ENCODE measurements around the gene CCDC17. TPM values are rescaled to one million over a fixed set of nuclear protein-coding genes. Genes with fewer than 3 reads are reported as not detected.

CCDC17 gene
- polyA plus RNA-seq, 2 of the 4 experiments (the other 2 are of a cell fraction), result 0.26 to 0.50 TPM

GRCh38 chr1:45574105-45574626 lies 49.7 kb downstream of the CCDC17 start:
- DNase-seq (ENCODE audit: low read depth in 1 of 2, low spot score in 1 of 2) (no peak), ATAC-seq (no peak), FAIRE-seq (no peak)
- ChIA-PET POLR2A (interaction anchor here (0.5 kb wide), 1 partner anchor 85 kb away, joined by 3 read pairs; no protein-coding TSS in a partner anchor), CTCF (interaction anchor here (0.6 kb wide), 1 partner anchor 56 kb away, joined by 3 read pairs; no protein-coding TSS in a partner anchor)
- WGBS (ENCODE audit: missing lambda C conversion rate), result 89% methylated on average over 7 of the region's 7 CpGs
- Histone ChIP-seq H3K4me2 (no peak overlapping the region), H3K4me3 (no peak overlapping the region), H3K4me1 (no peaks in the 10 kb centered on the region), H3K27ac (no peak overlapping the region), H3K9me3 (no peaks in the 10 kb centered on the region)
- TF ChIP-seq MAX (IDR thresholded peaks at IDR 0.05), result no peak

- no peak overlapping the region for H3K4me2 ChIP-seq
- H3K4me1 ChIP-seq, result no peaks in the 10 kb centered on the region
- no peak for FAIRE-seq
- POLR2A ChIA-PET, result no interaction called here
- CTCF ChIA-PET, result interaction anchor here (1.2 to 10.1 kb wide), 2 partner anchors 63 to 80 kb away, joined by 4 to 88 read pairs; no protein-coding TSS in a partner anchor
- no peak for ATAC-seq
- TF ChIP-seq EHF (CRISPR knock-in tag; IDR thresholded peaks at IDR 0.05) (no peak), KDM1A (IDR thresholded peaks at IDR 0.05; ENCODE audit: low read depth) (no peak), ZNF302 (CRISPR knock-in tag; IDR thresholded peaks at IDR 0.05) (no peak), HOXB13 (CRISPR knock-in tag; IDR thresholded peaks at IDR 0.05; ENCODE audit: low read depth) (no peak), HDAC2 (IDR thresholded peaks at IDR 0.05) (no peak), RCOR1 (IDR thresholded peaks at IDR 0.05; ENCODE audit: low read depth, low read length) (no peak)
- H3K4me3 ChIP-seq, result no peak overlapping the region
- no peak for DNase-seq (ENCODE audit: low read depth in 1 of 2, low spot score in 1 of 2)
- H3K27ac ChIP-seq, result no peak overlapping the region
- H3K9me3 ChIP-seq, result no peaks in the 10 kb centered on the region
- WGBS (ENCODE audit: missing lambda C conversion rate), result 94% methylated on average over 2 of the region's 3 CpGs
Observed at GRCh38 chr1:45573231-45573804, 50.5 kb downstream of the CCDC17 start.

GRCh38 chr1:45570631-45571030 lies 53.2 kb downstream of the CCDC17 start:
- POLR2A ChIA-PET, result interaction anchor here (0.5 to 5.4 kb wide), 2 partner anchors 11 to 49 kb away, joined by 5 to 29 read pairs; partner anchors contain the start of gene PRDX1
- no peak overlapping the region for H3K4me3 ChIP-seq
- no peak for DNase-seq (ENCODE audit: low read depth in 1 of 2, low spot score in 1 of 2)
- no peak for ATAC-seq
- WGBS (ENCODE audit: missing lambda C conversion rate), result 70% methylated on average over 4 of the region's 4 CpGs
- TF ChIP-seq FOXS1 (CRISPR knock-in tag; IDR thresholded peaks at IDR 0.05) (no peak), GATA3 (IDR thresholded peaks at IDR 0.05; ENCODE audit: borderline replicate concordance) (no peak), JUN (IDR thresholded peaks at IDR 0.05) (no peak), SMC3 (IDR thresholded peaks at IDR 0.05) (no peak), EHF (CRISPR knock-in tag; IDR thresholded peaks at IDR 0.05) (no peak), CEBPB (IDR thresholded peaks at IDR 0.05) (no peak), FOSB (CRISPR knock-in tag; IDR thresholded peaks at IDR 0.05) (no peak), HOXB5 (CRISPR knock-in tag; IDR thresholded peaks at IDR 0.05) (no peak), BHLHE40 (IDR thresholded peaks at IDR 0.05; ENCODE audit: low read depth, low read length) (no peak), BCL3 (IDR thresholded peaks at IDR 0.05) (no peak), ZSCAN20 (CRISPR knock-in tag; IDR thresholded peaks at IDR 0.05) (no peak), NFE2L2 (conservative IDR thresholded peaks at IDR 0.05; ENCODE audit: low read length) (no peak), FOSL2 (IDR thresholded peaks at IDR 0.05) (no peak), FOSL2 (CRISPR knock-in tag; IDR thresholded peaks at IDR 0.05) (no peak), POLR2AphosphoS2 (conservative IDR thresholded peaks at IDR 0.05; ENCODE audit: low read length) (no peak)
- H3K4me1 ChIP-seq, result no peaks in the 10 kb centered on the region
- CTCF ChIA-PET, result interaction anchor here (0.6 to 10.1 kb wide), 22 partner anchors 9 to 653 kb away, joined by 3 to 88 read pairs (median 10); partner anchors contain the start of genes AKR1A1, CCDC163, MMACHC and PRDX1
- no peak overlapping the region for H3K4me2 ChIP-seq
- no peak overlapping the region for H3K27ac ChIP-seq
- no peaks in the 10 kb centered on the region for H3K9me3 ChIP-seq
- no peak for FAIRE-seq

Small RNAs within 50 kb of the gene (small RNA-seq; reads per million reads assigned to genes)
- 0 reads per million in 6 experiments for gene AL355480.1
- 0 reads per million in 6 experiments for gene AL355480.2
- gene AL355480.3, result 0 reads per million in 6 experiments
- gene AL355480.4, result 0 reads per million in 6 experiments

Other genes starting within 250 kb of the CCDC17 start
- 0.48 and 0.58 TPM in 2 replicates for gene TESK2, start 132.9 kb downstream of the CCDC17 start, polyA plus RNA-seq (2011; rRNA removed)
- gene TESK2, start 132.9 kb downstream of the CCDC17 start, polyA plus RNA-seq (2017; fragmentation: RNase III; extraction: RNeasy Plus Mini Kit Qiagen cat#74134 plus additional on column Dnase treatment), result 0.22 to 0.28 TPM (median 0.26 TPM) in 3 replicates
- 4.0 and 5.3 TPM in 2 replicates for gene CCDC163, start 124.0 kb downstream of the CCDC17 start, polyA plus RNA-seq (2011; rRNA removed)
- 1.8 to 2.6 TPM (median 2.4 TPM) in 3 replicates for gene CCDC163, start 124.0 kb downstream of the CCDC17 start, polyA plus RNA-seq (2017; fragmentation: RNase III; extraction: RNeasy Plus Mini Kit Qiagen cat#74134 plus additional on column Dnase treatment)
- 2.3 and 2.7 TPM in 2 replicates for gene MMACHC, start 123.8 kb downstream of the CCDC17 start, polyA plus RNA-seq (2011; rRNA removed)
- gene MMACHC, start 123.8 kb downstream of the CCDC17 start, polyA plus RNA-seq (2017; fragmentation: RNase III; extraction: RNeasy Plus Mini Kit Qiagen cat#74134 plus additional on column Dnase treatment), result 3.0 to 4.0 TPM (median 3.6 TPM) in 3 replicates
- 2,329 and 2,391 TPM in 2 replicates for gene PRDX1, start 102.2 kb downstream of the CCDC17 start, polyA plus RNA-seq (2011; rRNA removed)
- 2,513 to 2,709 TPM (median 2,555 TPM) in 3 replicates for gene PRDX1, start 102.2 kb downstream of the CCDC17 start, polyA plus RNA-seq (2017; fragmentation: RNase III; extraction: RNeasy Plus Mini Kit Qiagen cat#74134 plus additional on column Dnase treatment)
- 110 and 139 TPM in 2 replicates for gene AKR1A1, start 73.2 kb downstream of the CCDC17 start, polyA plus RNA-seq (2011; rRNA removed)
- gene AKR1A1, start 73.2 kb downstream of the CCDC17 start, polyA plus RNA-seq (2017; fragmentation: RNase III; extraction: RNeasy Plus Mini Kit Qiagen cat#74134 plus additional on column Dnase treatment), result 77.3 to 92.8 TPM (median 89.0 TPM) in 3 replicates
- gene NASP, start 40.0 kb downstream of the CCDC17 start, polyA plus RNA-seq (2011; rRNA removed), result 101 and 139 TPM in 2 replicates
- 262 to 273 TPM (median 272 TPM) in 3 replicates for gene NASP, start 40.0 kb downstream of the CCDC17 start, polyA plus RNA-seq (2017; fragmentation: RNase III; extraction: RNeasy Plus Mini Kit Qiagen cat#74134 plus additional on column Dnase treatment)
- gene GPBP1L1, start 62.5 kb upstream of the CCDC17 start, polyA plus RNA-seq (2011; rRNA removed), result 61.3 and 74.0 TPM in 2 replicates
- gene GPBP1L1, start 62.5 kb upstream of the CCDC17 start, polyA plus RNA-seq (2017; fragmentation: RNase III; extraction: RNeasy Plus Mini Kit Qiagen cat#74134 plus additional on column Dnase treatment), result 47.7 to 50.9 TPM (median 50.5 TPM) in 3 replicates
- gene TMEM69, start 64.1 kb upstream of the CCDC17 start, polyA plus RNA-seq (2011; rRNA removed), result 50.8 and 65.4 TPM in 2 replicates
- 21.6 to 23.1 TPM (median 22.7 TPM) in 3 replicates for gene TMEM69, start 64.1 kb upstream of the CCDC17 start, polyA plus RNA-seq (2017; fragmentation: RNase III; extraction: RNeasy Plus Mini Kit Qiagen cat#74134 plus additional on column Dnase treatment)
- gene IPP, start 126.6 kb upstream of the CCDC17 start, polyA plus RNA-seq (2011; rRNA removed), result 9.7 and 11.9 TPM in 2 replicates
- 5.7 to 7.6 TPM (median 7.3 TPM) in 3 replicates for gene IPP, start 126.6 kb upstream of the CCDC17 start, polyA plus RNA-seq (2017; fragmentation: RNase III; extraction: RNeasy Plus Mini Kit Qiagen cat#74134 plus additional on column Dnase treatment)
- 19.3 and 23.6 TPM in 2 replicates for gene MAST2, start 179.6 kb upstream of the CCDC17 start, polyA plus RNA-seq (2011; rRNA removed)
- gene MAST2, start 179.6 kb upstream of the CCDC17 start, polyA plus RNA-seq (2017; fragmentation: RNase III; extraction: RNeasy Plus Mini Kit Qiagen cat#74134 plus additional on column Dnase treatment), result 16.8 to 20.5 TPM (median 18.5 TPM) in 3 replicates

Data from A549 (cell line).